ENCODE results near the gene LMLN. TPM values are rescaled to one million over a fixed set of nuclear protein-coding genes. Genes with fewer than 3 reads are reported as not detected.

Gene LMLN
- total and polyA plus RNA-seq, 2 of the 8 experiments (the other 6 are each of a cell fraction or from before 2014, with no cell fraction given): 3.9 to 5.0 TPM

DNA sequence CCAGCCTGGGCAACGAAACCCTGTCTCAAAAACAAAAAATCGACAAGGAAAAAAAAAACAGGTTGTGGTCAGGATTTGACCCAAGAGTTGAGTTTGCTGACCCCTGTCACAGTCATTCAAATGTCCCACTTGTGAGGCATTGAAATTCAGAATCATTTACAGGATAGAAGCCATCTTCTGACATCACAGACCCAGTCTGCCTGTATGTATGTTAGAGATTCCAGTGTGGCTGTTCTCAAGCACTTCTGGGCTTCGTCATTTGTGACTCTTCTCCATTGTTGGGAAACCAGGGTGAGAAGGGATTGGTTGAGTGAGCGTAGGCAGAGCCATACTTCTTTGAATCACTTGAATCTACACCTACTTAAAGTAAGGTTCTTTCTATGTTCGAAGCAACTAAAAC lies 57.1 kb downstream of the LMLN start (continued):
- TF ChIP-seq, protein P1, sequence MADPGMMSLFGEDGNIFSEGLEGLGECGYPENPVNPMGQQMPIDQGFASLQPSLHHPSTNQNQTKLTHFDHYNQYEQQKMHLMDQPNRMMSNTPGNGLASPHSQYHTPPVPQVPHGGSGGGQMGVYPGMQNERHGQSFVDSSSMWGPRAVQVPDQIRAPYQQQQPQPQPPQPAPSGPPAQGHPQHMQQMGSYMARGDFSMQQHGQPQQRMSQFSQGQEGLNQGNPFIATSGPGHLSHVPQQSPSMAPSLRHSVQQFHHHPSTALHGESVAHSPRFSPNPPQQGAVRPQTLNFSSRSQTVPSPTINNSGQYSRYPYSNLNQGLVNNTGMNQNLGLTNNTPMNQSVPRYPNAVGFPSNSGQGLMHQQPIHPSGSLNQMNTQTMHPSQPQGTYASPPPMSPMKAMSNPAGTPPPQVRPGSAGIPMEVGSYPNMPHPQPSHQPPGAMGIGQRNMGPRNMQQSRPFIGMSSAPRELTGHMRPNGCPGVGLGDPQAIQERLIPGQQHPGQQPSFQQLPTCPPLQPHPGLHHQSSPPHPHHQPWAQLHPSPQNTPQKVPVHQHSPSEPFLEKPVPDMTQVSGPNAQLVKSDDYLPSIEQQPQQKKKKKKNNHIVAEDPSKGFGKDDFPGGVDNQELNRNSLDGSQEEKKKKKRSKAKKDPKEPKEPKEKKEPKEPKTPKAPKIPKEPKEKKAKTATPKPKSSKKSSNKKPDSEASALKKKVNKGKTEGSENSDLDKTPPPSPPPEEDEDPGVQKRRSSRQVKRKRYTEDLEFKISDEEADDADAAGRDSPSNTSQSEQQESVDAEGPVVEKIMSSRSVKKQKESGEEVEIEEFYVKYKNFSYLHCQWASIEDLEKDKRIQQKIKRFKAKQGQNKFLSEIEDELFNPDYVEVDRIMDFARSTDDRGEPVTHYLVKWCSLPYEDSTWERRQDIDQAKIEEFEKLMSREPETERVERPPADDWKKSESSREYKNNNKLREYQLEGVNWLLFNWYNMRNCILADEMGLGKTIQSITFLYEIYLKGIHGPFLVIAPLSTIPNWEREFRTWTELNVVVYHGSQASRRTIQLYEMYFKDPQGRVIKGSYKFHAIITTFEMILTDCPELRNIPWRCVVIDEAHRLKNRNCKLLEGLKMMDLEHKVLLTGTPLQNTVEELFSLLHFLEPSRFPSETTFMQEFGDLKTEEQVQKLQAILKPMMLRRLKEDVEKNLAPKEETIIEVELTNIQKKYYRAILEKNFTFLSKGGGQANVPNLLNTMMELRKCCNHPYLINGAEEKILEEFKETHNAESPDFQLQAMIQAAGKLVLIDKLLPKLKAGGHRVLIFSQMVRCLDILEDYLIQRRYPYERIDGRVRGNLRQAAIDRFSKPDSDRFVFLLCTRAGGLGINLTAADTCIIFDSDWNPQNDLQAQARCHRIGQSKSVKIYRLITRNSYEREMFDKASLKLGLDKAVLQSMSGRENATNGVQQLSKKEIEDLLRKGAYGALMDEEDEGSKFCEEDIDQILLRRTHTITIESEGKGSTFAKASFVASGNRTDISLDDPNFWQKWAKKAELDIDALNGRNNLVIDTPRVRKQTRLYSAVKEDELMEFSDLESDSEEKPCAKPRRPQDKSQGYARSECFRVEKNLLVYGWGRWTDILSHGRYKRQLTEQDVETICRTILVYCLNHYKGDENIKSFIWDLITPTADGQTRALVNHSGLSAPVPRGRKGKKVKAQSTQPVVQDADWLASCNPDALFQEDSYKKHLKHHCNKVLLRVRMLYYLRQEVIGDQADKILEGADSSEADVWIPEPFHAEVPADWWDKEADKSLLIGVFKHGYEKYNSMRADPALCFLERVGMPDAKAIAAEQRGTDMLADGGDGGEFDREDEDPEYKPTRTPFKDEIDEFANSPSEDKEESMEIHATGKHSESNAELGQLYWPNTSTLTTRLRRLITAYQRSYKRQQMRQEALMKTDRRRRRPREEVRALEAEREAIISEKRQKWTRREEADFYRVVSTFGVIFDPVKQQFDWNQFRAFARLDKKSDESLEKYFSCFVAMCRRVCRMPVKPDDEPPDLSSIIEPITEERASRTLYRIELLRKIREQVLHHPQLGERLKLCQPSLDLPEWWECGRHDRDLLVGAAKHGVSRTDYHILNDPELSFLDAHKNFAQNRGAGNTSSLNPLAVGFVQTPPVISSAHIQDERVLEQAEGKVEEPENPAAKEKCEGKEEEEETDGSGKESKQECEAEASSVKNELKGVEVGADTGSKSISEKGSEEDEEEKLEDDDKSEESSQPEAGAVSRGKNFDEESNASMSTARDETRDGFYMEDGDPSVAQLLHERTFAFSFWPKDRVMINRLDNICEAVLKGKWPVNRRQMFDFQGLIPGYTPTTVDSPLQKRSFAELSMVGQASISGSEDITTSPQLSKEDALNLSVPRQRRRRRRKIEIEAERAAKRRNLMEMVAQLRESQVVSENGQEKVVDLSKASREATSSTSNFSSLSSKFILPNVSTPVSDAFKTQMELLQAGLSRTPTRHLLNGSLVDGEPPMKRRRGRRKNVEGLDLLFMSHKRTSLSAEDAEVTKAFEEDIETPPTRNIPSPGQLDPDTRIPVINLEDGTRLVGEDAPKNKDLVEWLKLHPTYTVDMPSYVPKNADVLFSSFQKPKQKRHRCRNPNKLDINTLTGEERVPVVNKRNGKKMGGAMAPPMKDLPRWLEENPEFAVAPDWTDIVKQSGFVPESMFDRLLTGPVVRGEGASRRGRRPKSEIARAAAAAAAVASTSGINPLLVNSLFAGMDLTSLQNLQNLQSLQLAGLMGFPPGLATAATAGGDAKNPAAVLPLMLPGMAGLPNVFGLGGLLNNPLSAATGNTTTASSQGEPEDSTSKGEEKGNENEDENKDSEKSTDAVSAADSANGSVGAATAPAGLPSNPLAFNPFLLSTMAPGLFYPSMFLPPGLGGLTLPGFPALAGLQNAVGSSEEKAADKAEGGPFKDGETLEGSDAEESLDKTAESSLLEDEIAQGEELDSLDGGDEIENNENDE (IDR thresholded peaks at IDR 0.05; ENCODE audit: insufficient replicate concordance, low read length): no peak
- TF ChIP-seq FOSL1 (IDR thresholded peaks at IDR 0.05; ENCODE audit: insufficient read depth, low read depth, low read length) (no peak), SP1 (IDR thresholded peaks at IDR 0.05; ENCODE audit: low read depth, low read length) (no peak), KDM5A (IDR thresholded peaks at IDR 0.05; ENCODE audit: low read length) (no peak), JUN (IDR thresholded peaks at IDR 0.05; ENCODE audit: low read depth, low read length) (no peak), GTF2F1 (IDR thresholded peaks at IDR 0.05; ENCODE audit: borderline replicate concordance, low read depth, low read length) (no peak), TCF12 (IDR thresholded peaks at IDR 0.05; ENCODE audit: low read depth, low read length) (no peak), RBBP5 (IDR thresholded peaks at IDR 0.05; ENCODE audit: borderline replicate concordance, low read depth, low read length) (no peak), MAFK (IDR thresholded peaks at IDR 0.05; ENCODE audit: low read depth, low read length) (no peak)
- TF ChIP-seq, protein P2, sequence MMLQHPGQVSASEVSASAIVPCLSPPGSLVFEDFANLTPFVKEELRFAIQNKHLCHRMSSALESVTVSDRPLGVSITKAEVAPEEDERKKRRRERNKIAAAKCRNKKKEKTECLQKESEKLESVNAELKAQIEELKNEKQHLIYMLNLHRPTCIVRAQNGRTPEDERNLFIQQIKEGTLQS (IDR thresholded peaks at IDR 0.05; ENCODE audit: insufficient read depth, low read depth, low read length): no peak
- TF ChIP-seq, protein P3, sequence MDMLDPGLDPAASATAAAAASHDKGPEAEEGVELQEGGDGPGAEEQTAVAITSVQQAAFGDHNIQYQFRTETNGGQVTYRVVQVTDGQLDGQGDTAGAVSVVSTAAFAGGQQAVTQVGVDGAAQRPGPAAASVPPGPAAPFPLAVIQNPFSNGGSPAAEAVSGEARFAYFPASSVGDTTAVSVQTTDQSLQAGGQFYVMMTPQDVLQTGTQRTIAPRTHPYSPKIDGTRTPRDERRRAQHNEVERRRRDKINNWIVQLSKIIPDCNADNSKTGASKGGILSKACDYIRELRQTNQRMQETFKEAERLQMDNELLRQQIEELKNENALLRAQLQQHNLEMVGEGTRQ (IDR thresholded peaks at IDR 0.05; ENCODE audit: low read length): no peak

Data from H1 (cell line).